GM13977 (cell line): ENCODE measurements around the gene MT1A.

ENCODE experiments used
- DNase-seq: peaks from one replicate; pipeline ENCODE4 v3.0.0; 2012; ENCODE audit warnings: low spot score
- CTCF ChIP-seq: IDR thresholded peaks from 2 replicates; pipeline ENCODE4 v1.5.1; 2012; ENCODE audit warnings: mild to moderate bottlenecking, control low read depth; ENCODE audit not compliant: insufficient read depth; ENCODE audit errors: extremely low read depth, missing control alignments
- in situ Hi-C: fragments of 300-500 bp; cut with MboI; formaldehyde crosslinking; loops from one replicate; pipeline ENCODE4 v1.12.0; 2022; ENCODE audit warnings: low sequenced_read_pairs, low pct_unique_long_range_greater_than_20kb, mixed read lengths, inconsistent platforms; ENCODE audit not compliant: unreplicated experiment

The MT1A gene

GRCh38 chr16:56643833-56644232 is 5.4 kb downstream of the MT1A start:
- DNase-seq = no peak
- in situ Hi-C loops = no loop called here
- TF ChIP-seq CTCF = no peak

- DNase-seq = no peak
- TF ChIP-seq CTCF = no peak
- in situ Hi-C loops = no loop called here
These were observed 6.8 kb downstream of the MT1A start for GRCh38 chr16:56645311-56645710.

GRCh38 chr16:56645838-56646237 is 7.4 kb downstream of the MT1A start:
- in situ Hi-C loops = no loop called here
- DNase-seq = no peak
- no peak for TF ChIP-seq CTCF

- TF ChIP-seq CTCF = no peak
- in situ Hi-C loops = no loop called here
- no peak for DNase-seq
These were observed 9.4 kb downstream of the MT1A start for GRCh38 chr16:56647641-56648431.

- no peak for DNase-seq
- in situ Hi-C loops = no loop called here
- TF ChIP-seq CTCF = no peak
These were observed 10.8 kb downstream of the MT1A start for GRCh38 chr16:56649271-56649670.

GRCh38 chr16:56649820-56650219 is 11.4 kb downstream of the MT1A start:
- TF ChIP-seq CTCF = no peak
- DNase-seq = no peak
- in situ Hi-C loops = no loop called here
